Neural cell (in vitro differentiated cells): Measurements from ENCODE around the gene MRPL24. TPM values are rescaled to one million over a fixed set of nuclear protein-coding genes. Genes with fewer than 3 reads are reported as not detected.
A peak's percentile ranks its signal among the peaks of the same experiment; 100 is the strongest.

Experiments used
- H2AFZ ChIP-seq: fragments of 200-600, 300-800 bp; sonication (generic), shearing (Covaris generic); 2 replicates; pipeline ENCODE4 v1.6.0; 2014; ENCODE audit warnings: low read depth, mild to moderate bottlenecking, antibody characterized with exemption, low read length, moderate library complexity
- H3F3A ChIP-seq: fragments of 200-600 bp; shearing (Covaris generic); 2 replicates; pipeline ENCODE4 v1.6.1; 2016; ENCODE audit warnings: mild to moderate bottlenecking, moderate library complexity, mixed read lengths, antibody characterized with exemption, low read length; ENCODE audit not compliant: insufficient read depth, poor library complexity, severe bottlenecking
- H3K27ac ChIP-seq: fragments of 200-600, 300-800 bp; sonication (generic), shearing (Covaris generic); 2 replicates; pipeline ENCODE4 v1.5.1; 2014; ENCODE audit warnings: mild to moderate bottlenecking, low read length, moderate library complexity
- H3K27me3 ChIP-seq: fragments of 300-800, 200-600 bp; sonication (generic), shearing (Covaris generic); 2 replicates; pipeline ENCODE4 v1.6.0; 2014; ENCODE audit warnings: mild to moderate bottlenecking, low read depth, low read length, moderate library complexity; ENCODE audit not compliant: insufficient read depth
- H3K36me3 ChIP-seq: fragments of 300-800, 200-600 bp; sonication (generic), shearing (Covaris generic); 2 replicates; pipeline ENCODE4 v1.5.1; 2014; ENCODE audit warnings: mild to moderate bottlenecking, antibody characterized with exemption, low read length, moderate library complexity; ENCODE audit not compliant: insufficient read depth
- H3K4me2 ChIP-seq: fragments of 300-800, 200-600 bp; sonication (generic), shearing (Covaris generic); 2 replicates; pipeline ENCODE4 v1.6.0; 2014; ENCODE audit warnings: mild to moderate bottlenecking, low read length
- H3K4me3 ChIP-seq: fragments of 300-800, 200-600 bp; sonication (generic), shearing (Covaris generic); 2 replicates; pipeline ENCODE4 v1.5.1; 2014; ENCODE audit warnings: mild to moderate bottlenecking, low read length, moderate library complexity
- H3K79me2 ChIP-seq: fragments of 200-600 bp; shearing (Covaris generic); replicated peaks from 2 replicates; pipeline ENCODE4 v1.6.0; 2014; ENCODE audit warnings: mild to moderate bottlenecking, low read length, moderate library complexity; ENCODE audit not compliant: insufficient read depth
- H3K9ac ChIP-seq: fragments of 300-800, 200-600 bp; sonication (generic), shearing (Covaris generic); 2 replicates; pipeline ENCODE4 v1.6.1; 2016; ENCODE audit warnings: mild to moderate bottlenecking, low read length, mixed read lengths
- H3K9me2 ChIP-seq: fragments of 200-600 bp; shearing (Covaris generic); 2 replicates; pipeline ENCODE4 v1.6.1; 2016; ENCODE audit warnings: mild to moderate bottlenecking, low read length, mixed read lengths; ENCODE audit not compliant: insufficient read depth
- H3K9me3 ChIP-seq: fragments of 200-600, 300-800 bp; sonication (generic), shearing (Covaris generic); 2 replicates; pipeline ENCODE4 v1.6.1; 2016; ENCODE audit warnings: mild to moderate bottlenecking, mixed run types, low read length, moderate library complexity, mixed read lengths
- H4K20me1 ChIP-seq: fragments of 200-600 bp; shearing (Covaris generic); 2 replicates; pipeline ENCODE4 v1.6.1; 2016; ENCODE audit warnings: mild to moderate bottlenecking, mixed run types; ENCODE audit not compliant: insufficient read depth
- EZH2 ChIP-seq: fragments of 200-600, 300-800 bp; shearing (Covaris generic), sonication (generic); IDR thresholded peaks from 2 replicates; pipeline ENCODE4 v1.6.1; 2014; ENCODE audit warnings: antibody characterized with exemption, low read length, borderline replicate concordance, mild to moderate bottlenecking; ENCODE audit not compliant: insufficient read depth, poor library complexity, severe bottlenecking
- POLR2AphosphoS5 ChIP-seq: IDR thresholded peaks from 2 replicates; pipeline ENCODE4 v1.6.1; 2012
- RAD21 ChIP-seq: fragments of 450-650 bp; conservative IDR thresholded peaks from 2 replicates; pipeline ENCODE4 v1.6.1; 2014; ENCODE audit warnings: antibody characterized with exemption, mild to moderate bottlenecking, moderate library complexity
- SMC3 ChIP-seq: fragments of 450-650 bp; conservative IDR thresholded peaks from 2 replicates; pipeline ENCODE4 v1.6.1; 2014; ENCODE audit warnings: antibody characterized with exemption, mild to moderate bottlenecking, moderate library complexity; ENCODE audit not compliant: poor library complexity
- TAF1 ChIP-seq: IDR thresholded peaks from 2 replicates; pipeline ENCODE4 v1.6.1; 2012; ENCODE audit warnings: low read depth
- polyA plus RNA-seq: library from polyadenylated mRNA; depleted of rRNA; stranded (reverse); fragments of >200 nt; gene quantifications from 2 replicates; pipeline ENCODE4 v1.2.3, GENCODE V29; 2014
- TF ChIP-seq, protein P1 (sequence below): fragments of 450-650 bp; IDR thresholded peaks from 2 replicates; pipeline ENCODE4 v1.5.1; 2014; ENCODE audit warnings: antibody characterized with exemption, mild to moderate bottlenecking, moderate library complexity; ENCODE audit not compliant: poor library complexity, severe bottlenecking

The MRPL24 gene
- polyA plus RNA-seq, 1 donor from 2014 or later = 56.5 TPM

DNA sequence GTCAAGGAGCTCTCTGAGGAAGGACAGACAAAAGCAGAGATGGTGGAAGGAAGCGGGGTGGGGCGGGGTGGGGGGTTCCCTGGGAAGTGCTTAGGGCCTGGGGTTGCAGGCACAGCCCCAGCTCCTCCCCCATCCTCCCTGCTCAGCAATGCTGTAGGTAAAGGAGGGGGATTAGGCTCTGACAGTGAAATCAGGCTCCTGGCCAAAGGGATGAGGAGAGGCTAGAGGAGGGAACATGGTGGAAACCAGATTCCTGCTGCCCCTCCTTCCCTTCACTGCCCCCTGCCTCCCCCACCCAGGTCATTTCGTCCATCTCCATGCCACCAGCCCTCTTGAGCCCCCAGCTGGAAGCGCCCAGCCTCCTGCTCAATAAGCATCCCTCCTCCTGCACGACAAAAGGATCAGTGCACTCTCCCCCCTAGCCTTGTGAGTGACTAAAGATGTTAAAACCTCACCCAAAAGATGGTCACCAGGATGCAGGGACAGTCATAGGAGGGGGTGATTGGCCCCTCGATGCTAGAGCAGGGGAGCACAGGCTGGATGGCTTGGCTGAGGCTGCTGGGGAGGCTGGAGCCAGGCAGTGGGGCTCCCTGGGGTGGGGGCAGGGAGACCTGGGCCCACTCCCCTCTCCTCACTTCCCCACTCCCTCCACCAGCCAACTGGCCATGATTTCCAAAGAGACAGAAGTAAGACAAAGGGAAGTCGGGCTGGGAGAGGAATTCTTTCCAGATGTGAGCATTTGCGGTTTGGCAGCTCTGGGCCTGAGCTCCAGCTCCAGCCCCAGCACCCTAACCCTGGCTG lies 33.3 kb downstream of the MRPL24 start:
- no peak for TF ChIP-seq POLR2AphosphoS5
- H3K4me2 ChIP-seq = no peak overlapping the region
- peaks cover 8% of the 10 kb centered on the region for H3F3A ChIP-seq
- no peaks in the 10 kb centered on the region for H4K20me1 ChIP-seq
- H3K36me3 ChIP-seq = no peaks in the 10 kb centered on the region
- no peaks in the 10 kb centered on the region for H3K9me3 ChIP-seq
- H3K79me2 ChIP-seq = no peaks in the 10 kb centered on the region
- no peaks in the 10 kb centered on the region for H3K9me2 ChIP-seq
- H3K27me3 ChIP-seq = peaks cover 15% of the 10 kb centered on the region
- H3K27ac ChIP-seq = no peak overlapping the region
- no peak overlapping the region for H2AFZ ChIP-seq
- H3K4me3 ChIP-seq = no peak overlapping the region
- H3K9ac ChIP-seq = no peak overlapping the region

DNA sequence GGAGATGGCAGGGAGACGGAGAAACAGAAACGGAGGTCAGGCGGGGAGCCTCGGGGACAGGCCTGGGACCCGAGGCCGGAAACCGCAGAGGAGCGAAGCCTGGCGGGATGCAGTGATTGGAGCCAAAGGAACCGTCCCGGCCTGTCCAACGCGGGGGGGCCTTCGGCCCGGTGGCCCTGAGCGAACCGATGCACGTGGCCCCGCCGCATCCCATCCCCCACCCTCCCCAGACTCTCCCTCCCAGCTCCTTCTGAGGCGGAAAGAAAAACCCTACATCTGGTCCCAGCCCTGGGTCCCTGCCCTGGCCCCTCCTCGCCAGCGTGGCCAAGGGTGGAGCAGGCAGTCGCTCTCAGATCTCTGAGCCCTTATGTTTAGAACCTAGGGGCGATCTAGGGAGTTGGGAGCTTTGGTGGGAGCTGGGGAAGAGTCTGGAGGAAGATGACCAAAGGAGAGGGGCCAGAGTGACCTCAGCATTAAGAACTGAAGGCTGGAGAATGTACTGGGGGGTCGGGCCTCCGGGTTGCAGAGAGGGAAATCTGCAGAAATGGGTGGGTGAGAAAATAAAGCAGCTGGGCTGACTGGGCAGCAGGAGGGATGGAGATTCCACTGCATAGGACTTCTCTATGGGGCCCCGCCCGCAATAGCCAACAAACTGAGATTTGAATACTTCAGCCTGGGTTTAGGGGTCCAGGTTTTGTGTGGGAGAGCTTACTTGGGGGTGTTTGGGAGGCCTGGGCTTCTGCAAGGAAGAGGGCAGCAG lies 34.1 kb downstream of the MRPL24 start:
- H3K9ac ChIP-seq = peak overlapping the region; percentile 35
- no peak for TF ChIP-seq EZH2
- TF ChIP-seq POLR2AphosphoS5 = peak; percentile 1
- no peaks in the 10 kb centered on the region for H3K9me2 ChIP-seq
- peaks cover 15% of the 10 kb centered on the region for H3K27me3 ChIP-seq
- H3K4me2 ChIP-seq = peak overlapping the region; percentile 36
- no peak overlapping the region for H3K27ac ChIP-seq
- no peaks in the 10 kb centered on the region for H3K79me2 ChIP-seq
- H3K9me3 ChIP-seq = no peaks in the 10 kb centered on the region
- H4K20me1 ChIP-seq = no peaks in the 10 kb centered on the region
- H2AFZ ChIP-seq = no peak overlapping the region
- H3K36me3 ChIP-seq = no peaks in the 10 kb centered on the region
- H3F3A ChIP-seq = peaks cover 8% of the 10 kb centered on the region
- H3K4me3 ChIP-seq = peak overlapping the region; percentile 56

DNA sequence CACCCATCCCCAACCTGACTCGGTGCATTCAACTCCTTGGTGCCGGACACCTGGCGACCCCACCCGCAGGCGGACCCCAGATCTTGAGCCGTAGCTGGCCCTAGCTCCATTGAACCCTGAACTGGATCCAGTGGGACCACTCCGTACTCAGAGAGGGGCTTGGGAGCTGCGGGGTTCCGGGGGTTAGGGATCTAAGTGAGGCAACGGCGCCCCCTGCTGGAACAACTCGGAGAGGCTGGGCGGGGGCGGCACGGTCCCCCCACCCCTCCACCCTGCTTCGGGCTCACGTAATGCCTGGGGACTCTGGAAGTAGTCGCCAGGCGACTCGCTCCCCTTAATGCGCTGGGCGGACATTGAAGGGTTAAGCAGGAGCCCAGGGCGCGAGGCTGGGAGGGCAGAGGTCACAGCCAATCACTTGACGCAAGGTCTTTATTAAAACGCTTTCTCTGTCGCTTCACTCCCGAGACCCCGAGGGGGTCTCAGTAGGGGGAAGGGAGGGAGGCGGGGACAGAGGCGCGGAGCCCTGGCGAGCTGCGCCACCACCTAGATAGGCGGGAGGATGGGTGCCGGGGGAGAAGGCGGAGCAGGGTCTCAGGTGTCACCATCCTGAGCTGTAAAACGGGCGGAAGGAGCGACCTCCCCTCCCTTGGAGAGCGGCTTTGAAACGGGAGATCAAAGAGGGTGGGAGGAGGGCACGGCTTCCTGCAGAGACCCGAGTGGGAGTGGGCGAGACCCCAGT lies 34.8 kb downstream of the MRPL24 start:
- Histone ChIP-seq H2AFZ (no peak overlapping the region), H3K79me2 (no peaks in the 10 kb centered on the region), H3K9me3 (no peaks in the 10 kb centered on the region), H3F3A (peaks cover 8% of the 10 kb centered on the region), H3K4me3 (peak overlapping the region; percentile 56), H3K27me3 (peaks cover 15% of the 10 kb centered on the region), H3K27ac (no peak overlapping the region), H3K4me2 (peak overlapping the region; percentile 48), H3K36me3 (no peaks in the 10 kb centered on the region), H3K9me2 (no peaks in the 10 kb centered on the region), H3K9ac (peak overlapping the region; percentile 35), H4K20me1 (no peaks in the 10 kb centered on the region)
- TF ChIP-seq SMC3 (peak; percentile 59), TAF1 (no peak), RAD21 (peak; percentile 60), POLR2AphosphoS5 (peak; percentile 15)
- TF ChIP-seq, protein P1, sequence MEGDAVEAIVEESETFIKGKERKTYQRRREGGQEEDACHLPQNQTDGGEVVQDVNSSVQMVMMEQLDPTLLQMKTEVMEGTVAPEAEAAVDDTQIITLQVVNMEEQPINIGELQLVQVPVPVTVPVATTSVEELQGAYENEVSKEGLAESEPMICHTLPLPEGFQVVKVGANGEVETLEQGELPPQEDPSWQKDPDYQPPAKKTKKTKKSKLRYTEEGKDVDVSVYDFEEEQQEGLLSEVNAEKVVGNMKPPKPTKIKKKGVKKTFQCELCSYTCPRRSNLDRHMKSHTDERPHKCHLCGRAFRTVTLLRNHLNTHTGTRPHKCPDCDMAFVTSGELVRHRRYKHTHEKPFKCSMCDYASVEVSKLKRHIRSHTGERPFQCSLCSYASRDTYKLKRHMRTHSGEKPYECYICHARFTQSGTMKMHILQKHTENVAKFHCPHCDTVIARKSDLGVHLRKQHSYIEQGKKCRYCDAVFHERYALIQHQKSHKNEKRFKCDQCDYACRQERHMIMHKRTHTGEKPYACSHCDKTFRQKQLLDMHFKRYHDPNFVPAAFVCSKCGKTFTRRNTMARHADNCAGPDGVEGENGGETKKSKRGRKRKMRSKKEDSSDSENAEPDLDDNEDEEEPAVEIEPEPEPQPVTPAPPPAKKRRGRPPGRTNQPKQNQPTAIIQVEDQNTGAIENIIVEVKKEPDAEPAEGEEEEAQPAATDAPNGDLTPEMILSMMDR = peak; percentile 80
